IMR-90 (cell line): Measurements from ENCODE around the gene MEDAG. TPM values are rescaled to one million over a fixed set of nuclear protein-coding genes. Genes with fewer than 3 reads are reported as not detected.
A peak's percentile ranks its signal among the peaks of the same experiment; 100 is the strongest.

Source experiments
- ATAC-seq: fragments of 200-7000 bp; cut with Tn5 transposase; 2 replicates; pipeline ENCODE4 v1.9.1; 2020; ENCODE audit warnings: low read depth, mild to moderate bottlenecking, moderate library complexity
- BruUV-seq: library from RNA; stranded (reverse); fragments of 400-500 nt; replicated peaks from 2 replicates; lab custom pipeline; 2021; lab: Mats Ljungman, UMichigan
- CTCF ChIA-PET: fragments of 300-600 bp; formaldehyde crosslinking; extraction: SDS; loops from one replicate; lab custom pipeline; 2021; ENCODE audit warnings: antibody characterized with exemption; lab: Yijun Ruan, JAX
- POLR2A ChIA-PET: fragments of 300-600 bp; sonication (Branson Sonifier 250); formaldehyde crosslinking; loops from one replicate; lab custom pipeline; 2022; ENCODE audit warnings: antibody characterized with exemption; ENCODE audit not compliant: unreplicated experiment; lab: Charles Lee
- DNase-seq: peaks from one replicate; pipeline ENCODE4 v3.0.0; 2013
- H2AFZ ChIP-seq: replicated peaks from 2 replicates; pipeline ENCODE3; 2013; ENCODE audit warnings: low read length, mild to moderate bottlenecking; ENCODE audit not compliant: poor library complexity
- H2AK5ac ChIP-seq: 2 replicates; pipeline ENCODE4 v1.6.1; 2013; ENCODE audit warnings: low read depth, low read length, inconsistent platforms
- H2AK9ac ChIP-seq: replicated peaks from 2 replicates; pipeline ENCODE3; 2013; ENCODE audit warnings: mild to moderate bottlenecking, low read depth, low read length, moderate library complexity; ENCODE audit not compliant: poor library complexity
- H2BK120ac ChIP-seq: 2 replicates; pipeline ENCODE4 v1.6.1; 2013; ENCODE audit warnings: low read depth, low read length, inconsistent platforms
- H2BK15ac ChIP-seq: 3 replicates; pipeline ENCODE4 v1.6.1; 2013; ENCODE audit warnings: low read depth, low read length, inconsistent platforms
- H2BK20ac ChIP-seq: 2 replicates; pipeline ENCODE4 v1.6.1; 2013; ENCODE audit warnings: low read depth, mild to moderate bottlenecking, inconsistent platforms, low read length, moderate library complexity
- H2BK5ac ChIP-seq: 2 replicates; pipeline ENCODE4 v1.6.1; 2013; ENCODE audit warnings: mild to moderate bottlenecking, low read depth, low read length, inconsistent platforms; ENCODE audit not compliant: poor library complexity, severe bottlenecking
- H3K14ac ChIP-seq: replicated peaks from 2 replicates; pipeline ENCODE4 v1.6.1; 2013; ENCODE audit warnings: low read depth, low read length, inconsistent platforms
- H3K18ac ChIP-seq: 2 replicates; pipeline ENCODE4 v1.6.1; 2013; ENCODE audit warnings: low read depth, low read length, control low read depth
- H3K23ac ChIP-seq: 2 replicates; pipeline ENCODE4 v1.6.1; 2013; ENCODE audit warnings: low read depth, low read length, inconsistent platforms
- H3K27ac ChIP-seq: 2 replicates; pipeline ENCODE4 v1.5.1; 2013; ENCODE audit warnings: mild to moderate bottlenecking, control low read depth, low read length; ENCODE audit not compliant: insufficient read depth
- H3K27me3 ChIP-seq: 2 replicates; pipeline ENCODE4 v1.6.1; 2013; ENCODE audit warnings: low read length; ENCODE audit not compliant: control insufficient read depth, insufficient read depth
- H3K36me3 ChIP-seq: 2 replicates; pipeline ENCODE4 v1.6.1; 2013; ENCODE audit warnings: low read length, mixed read lengths; ENCODE audit not compliant: control insufficient read depth, insufficient read depth
- H3K4ac ChIP-seq: 2 replicates; pipeline ENCODE4 v1.6.1; 2013; ENCODE audit warnings: low read depth, low read length, inconsistent platforms
- H3K4me1 ChIP-seq: 2 replicates; pipeline ENCODE4 v1.6.1; 2013; ENCODE audit warnings: low read length, mixed read lengths; ENCODE audit not compliant: control insufficient read depth, insufficient read depth
- H3K4me2 ChIP-seq: 2 replicates; pipeline ENCODE4 v1.6.1; 2013; ENCODE audit warnings: low read depth, mild to moderate bottlenecking, control low read depth, low read length, moderate library complexity
- H3K4me3 ChIP-seq: 2 replicates; pipeline ENCODE4 v1.5.1; 2013; ENCODE audit warnings: low read depth, mild to moderate bottlenecking, control low read depth, low read length, moderate library complexity; ENCODE audit not compliant: insufficient read depth
- H3K56ac ChIP-seq: 2 replicates; pipeline ENCODE4 v1.6.1; 2013; ENCODE audit warnings: low read length, inconsistent platforms; ENCODE audit not compliant: insufficient read depth; ENCODE audit errors: extremely low read depth
- H3K79me1 ChIP-seq, 2 experiments: 2 replicates each; pipeline ENCODE4 v1.6.1; 2013; ENCODE audit warnings: low read length in 2 of 2, inconsistent platforms in 1 of 2, low read depth in 1 of 2
- H3K9ac ChIP-seq: 2 replicates; pipeline ENCODE4 v1.6.1; 2013; ENCODE audit warnings: low read depth, low read length, control low read depth
- H3K9me1 ChIP-seq: 2 replicates; pipeline ENCODE4 v1.6.1; 2013; ENCODE audit warnings: low read length, inconsistent platforms; ENCODE audit not compliant: insufficient read depth
- H3K9me3 ChIP-seq: 2 replicates; pipeline ENCODE4 v1.6.1; 2013; ENCODE audit warnings: low read length; ENCODE audit not compliant: control insufficient read depth, insufficient read depth
- H4K20me1 ChIP-seq: 2 replicates; pipeline ENCODE4 v1.6.1; 2013; ENCODE audit warnings: low read length, inconsistent platforms; ENCODE audit not compliant: insufficient read depth
- H4K5ac ChIP-seq: 2 replicates; pipeline ENCODE4 v1.6.1; 2013; ENCODE audit warnings: mild to moderate bottlenecking, low read depth, low read length, control low read depth
- H4K8ac ChIP-seq, 2 experiments: 2 replicates each; pipeline ENCODE4 v1.6.1; 2013; ENCODE audit warnings: low read depth in 2 of 2, low read length in 2 of 2, control low read depth in 1 of 2, inconsistent platforms in 1 of 2
- H4K91ac ChIP-seq: 2 replicates; pipeline ENCODE4 v1.6.1; 2013; ENCODE audit warnings: low read depth, low read length, inconsistent platforms; ENCODE audit not compliant: insufficient read depth
- BHLHE40 ChIP-seq: fragments of 150-350 bp; IDR thresholded peaks from 2 replicates; pipeline ENCODE4 v1.6.1; 2016; ENCODE audit warnings: mild to moderate bottlenecking, low read depth, low read length
- CHD1 ChIP-seq: IDR thresholded peaks from 2 replicates; pipeline ENCODE4 v1.6.1; 2012; ENCODE audit warnings: low read depth, low read length, improper control_type of control experiment
- FOS ChIP-seq: fragments of 150-350 bp; IDR thresholded peaks from 2 replicates; pipeline ENCODE4 v1.6.1; 2016; ENCODE audit warnings: low read depth, low read length
- MXI1 ChIP-seq: IDR thresholded peaks from 2 replicates; pipeline ENCODE4 v1.6.1; 2012; ENCODE audit warnings: low read depth, mild to moderate bottlenecking, low read length, moderate library complexity, borderline replicate concordance
- RAD21 ChIP-seq: IDR thresholded peaks from 2 replicates; pipeline ENCODE4 v1.6.1; 2012; ENCODE audit warnings: low read length, improper control_type of control experiment
- RCOR1 ChIP-seq: IDR thresholded peaks from 2 replicates; pipeline ENCODE4 v1.6.1; 2012; ENCODE audit warnings: mild to moderate bottlenecking, low read length, improper control_type of control experiment; ENCODE audit not compliant: insufficient replicate concordance
- WGBS, 2 experiments: methylation state at CpG; one replicate each; pipeline versions ENCODE4 v1.1.5 to v1.1.7; 2013; ENCODE audit warnings: missing lambda C conversion rate in 2 of 2; ENCODE audit not compliant: insufficient read length in 1 of 2; ENCODE audit errors: extremely low coverage in 2 of 2; 5-methylcytosine and 5-hydroxymethylcytosine counted together
- dilution Hi-C: fragments of 300-500 bp; cut with HindIII; formaldehyde crosslinking; loops from one replicate; pipeline ENCODE4 v1.14.3; 2018; ENCODE audit warnings: low sequenced_read_pairs; ENCODE audit not compliant: unreplicated experiment
- in situ Hi-C: fragments of 300-500 bp; cut with MboI; formaldehyde crosslinking; loops from 3 replicates; pipeline ENCODE4 v1.14.3; 2019; ENCODE audit warnings: low sequenced_read_pairs, inconsistent platforms, mixed read lengths
- intact Hi-C: fragments of 100-400 bp; cut with micrococcal nuclease; formaldehyde crosslinking; loops from 2 replicates; pipeline ENCODE4 v1.10.0; 2022
- polyA plus RNA-seq, 3 experiments: library from polyadenylated mRNA; depleted of rRNA; stranded (reverse); fragments of >200 nt; gene quantifications; 2 replicates each; pipeline ENCODE4 v1.2.3, GENCODE V29; 2012; ENCODE audit warnings: low replicate concordance in 1 of 3
- total RNA-seq: library from RNA; depleted of rRNA; stranded (reverse); fragments of >200 nt; gene quantifications from 2 replicates; pipeline ENCODE4 v1.2.3, GENCODE V29; 2012
- TF ChIP-seq, protein P1 (sequence below): conservative IDR thresholded peaks from 2 replicates; pipeline ENCODE4 v1.5.1; 2012; ENCODE audit warnings: mild to moderate bottlenecking, low read depth, low read length, improper control_type of control experiment

Gene MEDAG
- total and polyA plus RNA-seq, 2 of the 4 experiments (the other 2 are of a cell fraction) = 0.32 to 0.36 TPM

DNA sequence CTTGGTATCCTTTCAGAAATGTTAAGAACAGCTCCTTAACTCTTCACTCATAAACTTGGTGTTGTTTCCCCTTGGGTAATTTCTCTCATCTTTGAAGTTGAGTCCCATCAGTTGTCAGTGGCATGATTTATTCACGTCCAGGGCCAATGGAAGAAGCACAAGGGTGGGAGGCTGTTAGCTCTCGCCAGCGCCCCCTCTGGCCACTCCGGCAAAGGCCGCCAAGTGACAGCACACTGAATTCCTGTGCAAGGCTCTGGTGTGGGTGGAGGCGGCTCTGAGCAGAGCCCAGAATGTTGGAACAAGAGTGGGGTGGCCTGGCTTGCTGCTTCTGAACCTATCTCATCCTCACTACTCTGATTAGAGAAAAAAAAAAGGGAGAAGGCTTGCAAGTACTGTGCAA, 13.1 kb upstream of the MEDAG start:
- Histone ChIP-seq H3K56ac (no peak overlapping the region), H3K27ac (no peak overlapping the region), H3K36me3 (no peaks in the 10 kb centered on the region), H3K4ac (no peak overlapping the region), H3K79me1 (peaks cover 0 to 5% of the 10 kb centered on the region in 2 experiments; a peak in 1 of 4 replicates), H2BK5ac (no peak overlapping the region), H4K91ac (0 out of 2 replicates have a peak overlapping the region, but pooled peaks have one; percentile 32), H2BK20ac (0 out of 2 replicates have a peak overlapping the region, but pooled peaks have one; percentile 37), H4K5ac (no peak overlapping the region; the same call in 1 of the 2 replicates), H3K4me3 (no peak overlapping the region), H3K4me1 (peaks cover 13% of the 10 kb centered on the region), H2BK120ac (0 out of 2 replicates have a peak overlapping the region, but pooled peaks have one; percentile 10), H3K9ac (no peak overlapping the region), H2AK9ac (peak overlapping the region; percentile 46), H3K4me2 (no peak overlapping the region), H2AFZ (peak overlapping the region; percentile 34), H2AK5ac (no peak overlapping the region), H3K9me1 (peaks cover 11% of the 10 kb centered on the region), H3K18ac (no peak overlapping the region; the same call in 1 of the 2 replicates), H2BK15ac (peak overlapping the region; percentile 34; the same call in 1 of the 3 replicates), H4K8ac (no peak overlapping the region), H3K9me3 (peaks cover 2% of the 10 kb centered on the region; the same call in 1 of the 2 replicates), H3K27me3 (no peaks in the 10 kb centered on the region), H3K23ac (no peak overlapping the region), H3K14ac (no peak overlapping the region; the same call in 1 of the 2 replicates), H4K20me1 (no peaks in the 10 kb centered on the region)
- CTCF ChIA-PET = interaction anchor here (0.7 to 1.2 kb wide), 3 partner anchors 11 to 27 kb away, joined by 3 to 4 read pairs (median 3); no protein-coding TSS in a partner anchor
- in situ Hi-C loops = no loop called here
- POLR2A ChIA-PET = no interaction called here
- dilution Hi-C loops = no loop called here
- DNase-seq = peak; percentile 48
- TF ChIP-seq, protein P1, sequence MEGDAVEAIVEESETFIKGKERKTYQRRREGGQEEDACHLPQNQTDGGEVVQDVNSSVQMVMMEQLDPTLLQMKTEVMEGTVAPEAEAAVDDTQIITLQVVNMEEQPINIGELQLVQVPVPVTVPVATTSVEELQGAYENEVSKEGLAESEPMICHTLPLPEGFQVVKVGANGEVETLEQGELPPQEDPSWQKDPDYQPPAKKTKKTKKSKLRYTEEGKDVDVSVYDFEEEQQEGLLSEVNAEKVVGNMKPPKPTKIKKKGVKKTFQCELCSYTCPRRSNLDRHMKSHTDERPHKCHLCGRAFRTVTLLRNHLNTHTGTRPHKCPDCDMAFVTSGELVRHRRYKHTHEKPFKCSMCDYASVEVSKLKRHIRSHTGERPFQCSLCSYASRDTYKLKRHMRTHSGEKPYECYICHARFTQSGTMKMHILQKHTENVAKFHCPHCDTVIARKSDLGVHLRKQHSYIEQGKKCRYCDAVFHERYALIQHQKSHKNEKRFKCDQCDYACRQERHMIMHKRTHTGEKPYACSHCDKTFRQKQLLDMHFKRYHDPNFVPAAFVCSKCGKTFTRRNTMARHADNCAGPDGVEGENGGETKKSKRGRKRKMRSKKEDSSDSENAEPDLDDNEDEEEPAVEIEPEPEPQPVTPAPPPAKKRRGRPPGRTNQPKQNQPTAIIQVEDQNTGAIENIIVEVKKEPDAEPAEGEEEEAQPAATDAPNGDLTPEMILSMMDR = peak; percentile 54
- TF ChIP-seq RCOR1 (no peak), FOS (no peak), CHD1 (no peak), BHLHE40 (no peak), RAD21 (peak; percentile 3; the same call in 1 of the 2 replicates), MXI1 (no peak)
- intact Hi-C loops = no loop called here
- no CpG with 5 or more reads among the region's 6 CpGs for WGBS, 2 experiments
- ATAC-seq = peak; percentile 45
- BruUV-seq = no TSS peak
